GM21786 (cell line): Measurements from ENCODE around the gene KLHL30.
"Not testable (repeated sequence)": the region's sequence is repeated elsewhere in the genome, so short reads cannot be mapped to it uniquely, and the experiment has no call there.

Experiments
- ATAC-seq: cut with Tn5 transposase; IDR thresholded peaks from one replicate; pipeline ENCODE4 v1.9.1; 2021; ENCODE audit not compliant: unreplicated experiment

Gene KLHL30

DNA sequence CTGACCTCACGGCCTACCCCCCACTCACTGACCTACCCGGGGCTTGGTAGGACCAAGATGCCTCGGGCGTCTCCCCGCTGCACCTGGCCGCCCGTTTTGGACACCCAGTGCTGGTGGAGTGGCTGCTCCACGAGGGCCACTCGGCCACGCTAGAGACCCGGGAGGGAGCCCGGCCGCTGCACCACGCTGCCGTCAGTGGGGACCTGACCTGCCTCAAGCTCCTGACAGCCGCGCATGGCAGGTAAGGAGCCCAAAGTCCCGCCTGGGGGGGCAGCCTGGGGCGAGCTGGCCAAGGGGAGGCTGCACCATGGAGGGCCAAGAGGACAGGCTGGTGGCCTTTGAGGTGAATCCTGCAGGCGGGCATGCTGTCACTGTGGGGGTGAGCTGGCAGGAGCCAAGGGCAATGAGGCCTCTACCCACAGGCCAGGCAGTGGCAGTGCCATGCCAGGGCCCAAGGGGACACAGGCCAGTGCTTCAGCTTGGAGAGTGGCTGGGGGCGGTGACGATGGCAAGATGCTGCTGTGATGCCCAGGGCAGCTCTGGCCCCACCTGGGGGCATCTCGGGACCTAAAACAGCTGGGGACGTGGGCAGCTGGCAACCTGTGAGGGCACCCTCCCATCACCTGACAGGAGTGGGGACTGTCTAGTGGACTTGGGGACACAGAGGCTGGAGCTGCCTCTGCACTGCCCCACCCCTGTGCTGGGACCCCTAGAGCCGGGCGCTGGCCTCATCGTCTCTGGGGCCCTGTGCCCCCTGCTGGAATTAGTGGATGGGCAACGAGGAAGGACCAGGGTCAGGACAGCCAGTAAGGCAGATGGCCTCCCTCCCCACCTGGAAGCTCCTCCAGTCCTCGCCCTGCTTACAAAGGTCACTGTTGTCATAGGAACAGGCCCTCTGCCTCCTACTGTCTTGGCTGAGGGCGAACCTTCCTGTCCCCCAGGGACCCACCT lies 36.3 kb upstream of the KLHL30 start:
- no peak for ATAC-seq

DNA sequence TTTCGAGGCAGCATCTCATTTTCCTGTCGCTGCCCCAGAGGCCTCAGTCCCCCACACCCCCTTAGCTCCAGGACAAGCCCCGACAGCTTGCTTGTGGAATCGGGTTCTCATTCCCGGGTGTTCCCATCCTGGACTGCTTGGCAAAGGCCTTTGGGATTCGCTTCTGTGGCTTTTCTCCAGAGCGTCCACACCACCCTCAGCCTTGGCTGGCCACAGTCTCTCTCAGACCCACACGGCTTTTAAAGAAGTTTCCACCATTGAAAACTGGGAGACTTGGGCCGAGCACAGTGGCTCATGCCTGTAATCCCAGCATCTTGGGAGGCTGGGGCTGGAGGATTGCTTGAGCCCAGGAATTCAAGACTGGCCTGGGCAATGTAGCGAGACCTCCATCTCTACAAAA lies 35.6 kb upstream of the KLHL30 start:
- ATAC-seq, result no peak

DNA sequence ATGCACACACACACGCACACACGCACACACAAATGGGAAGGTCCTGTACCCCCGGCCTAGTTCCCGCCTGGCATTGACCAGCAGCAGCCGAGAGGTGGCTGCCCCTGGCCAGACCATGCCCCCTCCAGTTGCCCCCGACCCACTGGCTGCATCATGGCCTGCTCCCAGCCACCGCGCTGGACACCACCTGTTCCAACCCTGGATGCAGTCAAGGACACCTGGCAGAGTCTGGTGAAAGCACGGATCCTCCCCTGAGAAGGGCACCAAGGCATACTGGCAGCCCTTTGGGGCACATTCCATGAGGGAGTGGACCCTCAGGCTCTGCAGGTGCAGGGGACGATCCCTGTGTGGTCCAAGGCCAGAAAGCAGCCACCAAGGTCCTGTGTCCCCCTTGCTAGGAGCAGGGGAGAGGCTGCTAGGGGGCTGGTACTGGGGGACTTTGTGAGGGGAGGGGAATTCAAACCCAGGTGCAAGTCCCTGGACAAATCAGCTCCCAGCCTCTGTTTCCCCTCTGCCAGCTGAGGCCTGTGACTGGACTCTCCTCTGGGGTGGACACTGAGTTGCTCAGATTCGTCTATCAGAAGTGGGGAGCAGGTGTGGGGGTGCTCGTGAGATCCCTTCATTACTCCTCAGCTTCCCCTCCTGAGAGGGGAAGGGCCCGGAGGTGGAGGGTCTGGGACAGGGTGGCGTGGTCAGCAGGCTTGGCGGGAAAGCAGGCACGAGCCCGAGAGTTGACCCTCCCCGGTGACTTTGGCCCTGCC lies 34.8 kb upstream of the KLHL30 start:
- ATAC-seq, result no peak

DNA sequence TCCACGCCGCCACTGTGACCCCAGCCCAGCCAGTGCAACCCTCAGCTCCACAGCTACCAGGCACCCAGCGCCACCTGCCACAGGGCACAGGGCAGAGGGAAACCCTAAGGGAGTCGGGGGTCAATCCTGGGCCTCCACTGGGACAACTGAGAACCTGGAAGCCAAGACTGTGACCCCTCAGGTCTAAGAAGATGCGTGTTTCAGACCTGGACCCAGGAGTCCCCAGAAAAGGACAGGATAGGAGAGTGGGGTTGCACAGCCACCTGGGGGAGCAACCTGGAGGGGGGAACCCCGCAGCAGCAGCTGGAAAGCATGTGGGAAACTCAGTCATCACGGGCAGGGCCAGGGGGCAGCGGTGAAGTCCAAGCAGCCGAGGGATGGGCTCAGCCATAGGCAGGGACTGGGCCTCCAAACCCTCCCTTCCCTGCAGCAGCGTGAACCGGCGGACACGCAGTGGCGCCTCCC lies 34.2 kb upstream of the KLHL30 start:
- ATAC-seq, result no peak

DNA sequence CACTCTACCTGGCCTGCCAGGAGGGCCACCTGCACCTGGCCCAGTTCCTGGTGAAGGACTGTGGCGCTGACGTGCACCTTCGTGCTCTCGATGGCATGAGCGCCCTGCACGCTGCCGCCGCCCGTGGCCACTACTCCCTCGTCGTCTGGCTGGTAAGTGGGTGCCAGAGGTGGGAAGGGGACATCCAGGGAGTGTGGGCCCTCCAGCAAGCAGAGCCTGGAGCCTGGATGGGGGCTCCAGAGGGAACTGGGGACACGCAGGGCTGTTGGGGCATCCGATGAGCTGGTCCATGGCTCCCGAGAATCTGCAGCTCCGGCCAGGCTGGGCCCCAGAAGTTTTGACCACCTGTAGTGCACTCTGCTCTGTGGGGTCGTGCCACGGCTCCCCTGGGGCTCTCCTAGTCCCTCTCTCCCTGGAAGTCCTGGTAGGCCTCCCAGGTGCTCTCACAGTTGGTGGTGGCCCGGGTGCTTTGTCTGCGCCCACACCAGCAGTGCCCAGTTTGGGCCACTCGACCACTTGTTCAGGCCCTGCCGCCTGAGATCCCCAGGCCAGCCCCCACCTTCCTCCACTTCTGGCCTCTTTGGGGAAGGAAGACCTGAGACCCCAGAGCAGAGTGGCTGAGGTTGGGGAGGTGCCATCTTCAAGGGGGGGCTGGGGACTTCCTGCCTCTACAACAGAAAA lies 33.6 kb upstream of the KLHL30 start:
- no peak for ATAC-seq

DNA sequence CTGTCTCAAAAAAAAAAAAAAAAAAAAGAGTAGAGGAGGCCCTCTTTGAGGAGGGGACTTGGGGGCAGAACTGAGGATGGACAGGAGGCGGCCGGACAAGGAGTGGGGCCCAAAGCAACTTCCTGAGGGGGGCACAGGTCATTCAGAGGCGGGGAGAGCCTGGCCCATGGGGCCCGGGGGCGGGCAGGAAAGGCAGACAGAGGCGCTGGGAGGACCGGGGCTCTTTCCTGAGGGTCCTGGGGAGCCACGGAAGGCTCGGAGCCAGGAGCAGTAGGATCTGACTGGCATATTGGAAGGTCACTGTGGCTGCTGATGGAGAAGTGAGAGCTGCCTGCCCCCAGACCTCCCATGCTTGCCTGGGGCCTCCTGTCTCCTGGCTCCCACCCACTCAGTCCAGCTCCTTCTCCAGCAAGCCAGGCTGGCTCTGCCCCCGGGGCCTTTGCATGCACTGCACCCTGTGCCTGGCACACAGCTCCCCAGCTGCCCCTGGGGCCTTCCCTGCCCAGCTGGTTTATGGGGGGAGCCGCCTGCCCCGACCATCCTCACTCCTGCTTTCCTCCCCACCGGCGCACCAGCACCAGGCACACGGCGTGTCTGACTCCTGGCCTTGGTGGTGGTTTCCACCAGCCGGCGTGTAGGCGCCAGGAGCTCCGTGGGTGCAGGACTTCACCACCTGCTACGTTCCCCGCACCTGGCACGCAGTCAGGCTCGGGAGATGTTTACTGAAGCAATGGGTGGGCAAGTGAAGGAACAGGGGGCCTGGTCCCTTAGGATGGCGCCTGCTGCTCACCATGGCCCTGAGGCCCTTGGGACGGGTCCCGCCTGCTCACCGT lies 32.7 kb upstream of the KLHL30 start:
- no peak for ATAC-seq

DNA sequence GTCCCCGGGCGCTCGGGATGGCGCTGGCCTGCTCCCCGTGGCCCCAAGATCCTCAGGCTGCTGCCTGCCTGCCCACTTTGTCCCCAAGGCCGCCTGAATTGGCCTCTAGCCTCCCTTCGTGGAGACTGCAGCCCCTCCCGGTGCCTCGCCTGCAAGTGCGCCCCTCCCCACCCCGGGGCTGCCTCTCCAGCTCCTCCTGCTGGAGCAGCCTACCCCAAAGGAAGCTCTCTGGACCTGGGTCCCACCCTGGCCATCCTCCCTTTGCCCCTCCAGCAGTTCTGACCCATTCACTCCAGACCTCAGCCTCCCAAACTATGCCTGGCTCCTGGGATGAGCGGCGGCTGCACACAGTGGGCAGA lies 32.1 kb upstream of the KLHL30 start:
- ATAC-seq, result no peak

DNA sequence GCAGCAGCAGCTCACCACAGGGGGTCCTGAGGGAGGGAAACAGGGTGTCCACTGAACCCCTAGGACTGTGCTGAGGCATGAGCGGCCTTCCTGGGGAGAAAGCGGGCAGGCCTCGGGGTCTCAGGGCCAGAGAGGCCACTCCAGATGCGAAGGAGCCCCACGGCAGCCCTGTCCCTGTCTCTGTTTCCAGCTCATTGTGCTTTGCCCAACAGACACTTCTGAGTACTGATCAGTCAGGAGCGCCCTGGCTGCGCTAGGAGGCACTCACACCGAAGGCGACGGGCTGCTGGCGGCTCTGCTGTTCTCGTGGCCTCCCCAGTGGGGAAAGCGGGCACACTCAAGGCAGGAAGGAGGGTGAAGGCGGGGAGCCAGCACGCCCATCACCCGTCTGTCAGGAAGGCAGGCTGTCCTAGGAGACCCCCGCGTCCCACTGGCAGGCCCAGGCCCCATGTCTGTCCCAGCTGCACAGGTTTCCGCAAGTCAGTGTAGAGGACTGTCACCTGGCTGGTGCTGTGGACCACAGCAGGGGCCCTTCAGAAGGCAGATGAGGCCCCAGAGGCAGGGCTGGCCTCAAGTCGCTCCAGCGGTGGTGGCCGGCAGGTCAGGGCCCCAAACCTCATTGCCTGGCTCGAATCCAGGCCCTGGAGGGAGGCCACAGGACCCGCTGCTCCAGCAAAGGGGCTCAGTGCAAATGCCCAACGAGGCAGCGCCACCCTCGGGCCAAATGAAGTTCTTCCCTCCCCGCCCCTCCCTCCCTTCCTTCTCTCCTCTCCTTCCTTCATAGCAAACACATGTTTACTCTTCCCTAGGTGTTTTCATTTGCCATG lies 31.6 kb upstream of the KLHL30 start:
- ATAC-seq, result peak; percentile 19

DNA sequence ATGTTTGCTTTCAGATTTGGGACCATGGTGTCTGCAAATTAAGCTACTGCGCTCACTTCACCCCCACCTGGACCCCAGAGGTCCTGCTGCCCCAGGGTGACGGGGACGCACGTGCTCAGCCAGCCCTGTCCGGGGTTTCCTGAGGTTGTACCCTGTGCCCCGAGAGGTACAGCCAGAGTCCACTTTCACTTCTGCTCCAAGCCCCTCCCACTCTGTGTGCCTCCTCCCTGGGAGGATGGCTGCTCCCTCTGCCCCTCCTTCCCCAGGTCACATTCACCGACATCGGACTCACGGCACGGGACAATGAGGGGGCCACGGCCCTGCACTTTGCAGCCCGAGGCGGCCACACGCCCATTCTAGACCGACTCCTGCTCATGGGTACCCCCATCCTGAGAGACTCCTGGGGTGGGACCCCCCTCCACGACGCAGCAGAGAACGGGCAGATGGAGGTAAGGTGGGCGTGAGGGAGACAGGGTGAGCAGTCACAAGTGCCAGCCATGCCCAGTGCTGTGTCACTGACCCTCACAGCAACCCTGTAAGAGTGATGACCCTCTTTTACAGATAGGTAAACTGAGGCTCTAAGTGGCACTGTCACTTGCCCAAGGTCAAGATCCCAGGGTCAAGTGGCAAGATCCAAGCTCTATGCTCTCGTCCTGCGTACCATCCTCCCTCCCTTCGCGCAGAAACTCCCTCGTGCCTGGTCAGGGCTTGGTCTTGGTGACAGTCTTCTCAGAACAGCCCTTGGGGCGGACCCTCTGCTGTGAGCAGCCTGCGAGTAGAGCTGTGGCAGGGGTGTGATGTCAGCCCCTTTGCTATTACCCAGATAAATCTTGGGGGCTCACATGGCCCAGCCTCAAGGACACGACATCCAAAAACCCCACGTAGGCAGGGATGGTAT lies 30.7 kb upstream of the KLHL30 start:
- peak; percentile 75 for ATAC-seq

DNA sequence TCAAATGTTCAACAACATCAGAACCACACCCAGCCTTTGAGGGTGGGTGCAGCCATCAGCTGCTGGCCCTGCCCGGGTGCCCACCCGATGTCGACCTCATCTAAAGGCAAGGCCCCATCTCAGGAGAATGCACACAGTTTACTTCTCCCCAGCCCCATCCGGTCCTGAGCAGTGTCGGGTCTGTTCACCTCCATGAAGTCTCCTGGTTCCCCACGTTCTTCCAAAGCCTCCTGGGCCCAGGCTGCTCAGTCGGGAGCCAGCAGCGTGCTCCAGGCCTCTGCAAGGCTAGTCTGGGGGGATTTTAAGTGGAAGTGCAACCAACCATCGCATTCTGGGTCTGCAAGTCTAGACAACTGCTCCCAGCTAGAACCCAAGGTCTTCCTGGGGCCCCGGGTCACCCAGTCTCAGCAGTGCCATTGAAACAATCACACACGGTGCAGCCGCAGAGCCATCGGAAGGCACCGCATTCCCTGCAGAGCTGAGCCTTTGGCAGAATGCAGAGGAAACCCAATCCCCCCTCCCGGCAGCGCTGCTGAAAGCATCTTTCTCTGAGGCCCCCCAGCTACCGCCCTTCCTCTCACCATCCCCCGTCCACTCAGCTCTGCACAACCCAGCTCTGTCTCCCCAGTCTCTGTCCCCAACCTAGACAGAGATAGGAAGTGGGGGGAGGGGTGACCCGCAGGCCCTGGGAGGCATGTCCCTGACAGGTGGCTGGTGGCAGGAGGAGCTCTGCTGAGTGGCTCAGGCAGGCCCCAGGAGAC lies 29.9 kb upstream of the KLHL30 start:
- ATAC-seq, result peak; percentile 67

DNA sequence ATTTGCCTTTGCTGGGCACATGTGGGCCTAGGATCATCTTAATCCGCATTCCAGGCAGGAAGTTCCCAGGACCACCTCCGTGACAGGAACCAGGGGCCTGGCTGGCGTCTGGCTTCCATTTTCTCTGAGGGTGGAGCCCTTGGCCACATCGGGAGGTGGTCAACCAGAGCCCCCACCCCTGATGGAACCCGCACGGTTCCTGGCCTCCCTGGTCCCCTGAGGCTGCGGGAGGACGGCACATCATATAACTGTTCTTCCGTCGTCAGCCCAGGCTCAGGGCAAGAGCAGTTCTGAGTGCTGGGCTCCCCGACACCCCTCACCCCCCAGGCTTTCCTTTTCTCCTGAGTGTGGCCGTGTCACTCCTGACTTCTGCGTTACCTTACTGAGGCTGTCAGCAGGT lies 24.9 kb upstream of the KLHL30 start:
- ATAC-seq, result no peak

DNA sequence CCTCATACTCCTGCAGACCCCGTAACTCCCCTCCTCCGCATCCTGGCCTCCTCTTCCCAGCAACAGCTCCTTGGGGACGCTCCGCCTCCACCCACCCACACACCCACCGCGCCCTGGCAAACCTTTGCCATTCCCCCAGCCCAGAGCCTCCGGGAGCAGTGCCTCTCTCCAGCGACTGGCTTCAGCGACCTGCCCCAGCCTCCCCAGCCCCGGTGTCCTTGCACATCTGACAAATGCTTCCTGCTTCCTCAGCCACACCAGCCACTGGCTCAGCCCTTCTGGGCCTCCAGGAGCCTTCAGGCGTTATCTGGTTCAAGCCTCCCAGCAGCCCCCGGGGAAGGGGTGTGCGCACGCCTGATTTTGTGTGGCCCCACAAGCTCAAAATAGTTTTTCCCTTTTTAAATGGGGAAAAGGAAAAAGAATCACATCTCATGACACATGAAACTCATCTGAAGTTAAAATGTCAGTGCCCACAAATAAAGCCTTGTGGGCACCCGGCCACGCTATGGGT lies 24.1 kb upstream of the KLHL30 start:
- no peak for ATAC-seq

DNA sequence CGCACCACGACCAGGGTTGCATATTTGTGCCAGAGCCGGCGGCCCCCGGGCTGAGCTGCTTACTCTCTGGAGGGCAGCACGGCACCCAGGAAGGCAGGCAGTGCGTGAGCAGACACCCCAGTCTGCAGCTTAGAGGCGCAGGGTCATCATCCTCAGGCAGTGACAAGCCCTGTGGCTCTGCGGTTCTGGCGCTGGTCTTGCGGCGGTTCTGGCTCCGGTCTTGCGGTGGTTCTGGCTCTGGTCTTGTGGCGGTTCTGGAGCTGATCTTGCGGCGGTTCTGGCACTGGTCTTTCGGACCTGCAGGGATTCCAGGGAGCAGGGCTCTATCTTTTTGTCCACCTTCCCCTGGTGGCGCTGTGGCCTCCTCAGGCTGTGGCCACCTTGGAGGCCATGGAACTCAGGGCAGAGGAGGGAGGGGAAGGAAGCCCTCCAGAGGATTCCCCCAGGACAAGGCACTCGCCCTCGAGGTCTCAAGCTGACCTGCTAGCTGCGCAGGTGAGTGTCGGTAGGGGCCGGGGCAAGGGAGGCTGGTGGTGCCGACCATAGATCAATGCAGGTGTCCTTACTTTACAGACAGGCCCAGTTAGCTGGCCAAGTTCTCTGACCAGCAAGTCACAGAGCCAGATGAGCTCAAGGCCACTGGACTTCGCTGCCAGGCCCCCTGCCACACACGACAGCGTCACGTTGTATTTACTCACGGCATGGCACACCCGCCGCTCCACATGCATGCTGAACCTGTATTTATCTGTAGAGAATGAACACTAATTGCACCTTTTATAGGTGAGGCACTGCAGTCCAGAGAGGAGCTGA lies 23.4 kb upstream of the KLHL30 start:
- ATAC-seq, result no peak

DNA sequence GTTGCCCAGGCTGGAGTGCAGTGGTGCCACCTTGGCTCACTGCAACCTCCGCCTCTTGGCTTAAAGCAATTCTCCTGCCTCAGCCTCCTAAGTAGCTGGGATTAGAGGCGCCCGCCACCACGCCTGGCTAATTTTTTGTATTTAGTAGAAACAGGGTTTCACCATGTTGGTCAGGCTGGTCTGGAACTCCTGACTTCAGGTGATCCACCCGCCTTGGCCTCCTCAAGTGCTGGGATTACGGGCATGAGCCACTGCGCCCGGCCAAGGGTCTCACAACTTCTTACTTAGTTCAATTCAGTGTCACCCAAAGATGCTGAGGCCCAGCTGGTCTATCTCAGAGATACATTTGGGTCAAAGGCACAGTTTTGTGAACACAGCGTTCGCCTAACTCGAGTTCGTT lies 22.8 kb upstream of the KLHL30 start:
- ATAC-seq, result not testable (repeated sequence)

DNA sequence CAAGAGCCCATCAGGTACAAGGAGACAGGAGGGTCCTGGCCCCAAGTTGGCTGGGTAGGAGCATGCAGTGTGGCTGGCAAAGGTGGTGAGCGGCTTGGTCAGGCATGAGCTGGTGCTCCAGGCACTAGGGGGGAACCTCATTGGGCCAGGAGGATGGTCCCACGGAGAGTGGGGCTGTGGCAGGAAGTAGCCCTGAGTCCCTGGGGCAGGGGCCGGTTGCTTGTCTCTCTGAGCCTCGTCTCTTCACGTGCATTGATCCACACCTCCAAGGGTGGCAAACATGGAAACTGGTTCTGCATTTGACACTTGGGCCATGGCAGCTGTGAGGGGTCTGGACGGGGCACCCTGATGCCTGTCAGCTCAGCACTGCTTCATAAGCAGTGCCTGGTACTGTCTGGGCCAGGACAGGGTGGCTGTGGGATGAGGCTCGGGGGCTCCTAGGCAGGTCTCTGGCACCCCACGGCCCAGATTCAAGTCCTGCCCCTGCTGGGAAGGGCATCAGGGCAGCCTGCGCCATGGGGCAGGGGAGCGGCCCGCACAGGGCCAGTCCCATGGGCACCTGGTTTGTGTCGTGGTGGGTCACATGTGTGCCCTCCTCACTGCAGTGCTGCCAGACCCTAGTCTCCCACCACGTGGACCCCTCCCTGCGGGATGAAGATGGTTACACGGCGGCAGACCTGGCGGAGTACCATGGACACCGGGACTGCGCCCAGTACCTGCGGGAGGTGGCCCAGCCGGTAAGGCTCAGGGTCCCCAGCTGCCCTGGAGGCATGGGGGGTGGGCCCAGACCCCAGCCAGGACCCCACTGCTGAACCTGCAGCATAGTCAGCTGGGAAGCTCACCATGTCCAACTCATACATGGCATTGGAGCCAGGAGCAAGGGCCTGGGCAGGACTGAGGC lies 21.9 kb upstream of the KLHL30 start:
- no peak for ATAC-seq
